Measurements from ENCODE around the gene SALL2. TPM values are rescaled to one million over a fixed set of nuclear protein-coding genes. Genes with fewer than 3 reads are reported as not detected.

SALL2 gene
- total and polyA plus RNA-seq, 5 donors from 2014 or later: 0.73 to 2.8 (median 2.1) TPM

- Mint-ChIP-seq H3K4me1 (peaks cover 14 to 47% (median 34%) of the 10 kb centered on the region in 4 donors), H3K4me3 (peak within 1 kb of the TSS; percentile 99 to 100 (median 99)), H3K36me3 (peaks cover 16% of the 10 kb centered on the region), H3K9me3 (peaks cover 0 to 5% (median 2%) of the 10 kb centered on the region in 7 donors), H3K27me3 (peaks cover 8% of the 10 kb centered on the region), H3K27ac (peak within 1 kb of the TSS; percentile 99 to 100 (median 99))
- peak within 1 kb of the TSS; percentile 90 for H3K4me3 ChIP-seq (ENCODE audit: low read depth, low read length)
- no peaks in the 10 kb centered on the region for H3K9me3 ChIP-seq (ENCODE audit: control insufficient read depth in 2 of 2, low read length in 2 of 2)
- H3K27ac ChIP-seq (ENCODE audit: insufficient read depth, low read length, poor library complexity, severe bottlenecking): peak within 1 kb of the TSS; percentile 84
- H3K36me3 ChIP-seq (ENCODE audit: control insufficient read depth, insufficient read depth, low read length): peaks cover 7% of the 10 kb centered on the region
- no peaks in the 10 kb centered on the region for H3K27me3 ChIP-seq (ENCODE audit: control insufficient read depth, insufficient read depth, low read length)
- DNase-seq (peak; percentile 92 to 98 (median 93)), ATAC-seq (ENCODE audit: low read depth in 2 of 2) (peak; percentile 100)
- H3K4me1 ChIP-seq (ENCODE audit: control insufficient read depth, insufficient read depth, low read length, poor library complexity, severe bottlenecking): peaks cover 26% of the 10 kb centered on the region
Observed at GRCh38 chr14:21510735-21511657, 15.2 kb downstream of the SALL2 start, which contains the start of gene METTL3. Gene METTL3 (minus strand): TSS chr14:21511340. CDS start chr14:21511223, 117 bp downstream.

GRCh38 chr14:21509432-21510143, 16.6 kb downstream of the SALL2 start:
- H3K36me3 ChIP-seq (ENCODE audit: control insufficient read depth, insufficient read depth, low read length): peaks cover 7% of the 10 kb centered on the region
- H3K4me3 Mint-ChIP-seq: peak overlapping the region; percentile 99 to 100 (median 99)
- H3K4me1 Mint-ChIP-seq: peaks cover 25 to 57% (median 45%) of the 10 kb centered on the region in 4 donors
- peaks cover 0 to 5% (median 2%) of the 10 kb centered on the region in 7 donors for H3K9me3 Mint-ChIP-seq
- peak overlapping the region; percentile 67 to 100 (median 99) for H3K27ac Mint-ChIP-seq
- H3K27ac ChIP-seq (ENCODE audit: insufficient read depth, low read length, poor library complexity, severe bottlenecking): peak overlapping the region; percentile 49
- H3K27me3 Mint-ChIP-seq: peaks cover 8% of the 10 kb centered on the region
- H3K9me3 ChIP-seq (ENCODE audit: control insufficient read depth in 2 of 2, low read length in 2 of 2): no peaks in the 10 kb centered on the region
- ATAC-seq (ENCODE audit: low read depth in 2 of 2) (no peak), DNase-seq (peak in 1 of 3 donors; percentile 26)
- H3K36me3 Mint-ChIP-seq: peaks cover 19% of the 10 kb centered on the region
- H3K4me1 ChIP-seq (ENCODE audit: control insufficient read depth, insufficient read depth, low read length, poor library complexity, severe bottlenecking): peaks cover 39% of the 10 kb centered on the region
- no peaks in the 10 kb centered on the region for H3K27me3 ChIP-seq (ENCODE audit: control insufficient read depth, insufficient read depth, low read length)
- peak overlapping the region; percentile 90 for H3K4me3 ChIP-seq (ENCODE audit: low read depth, low read length)

DNA sequence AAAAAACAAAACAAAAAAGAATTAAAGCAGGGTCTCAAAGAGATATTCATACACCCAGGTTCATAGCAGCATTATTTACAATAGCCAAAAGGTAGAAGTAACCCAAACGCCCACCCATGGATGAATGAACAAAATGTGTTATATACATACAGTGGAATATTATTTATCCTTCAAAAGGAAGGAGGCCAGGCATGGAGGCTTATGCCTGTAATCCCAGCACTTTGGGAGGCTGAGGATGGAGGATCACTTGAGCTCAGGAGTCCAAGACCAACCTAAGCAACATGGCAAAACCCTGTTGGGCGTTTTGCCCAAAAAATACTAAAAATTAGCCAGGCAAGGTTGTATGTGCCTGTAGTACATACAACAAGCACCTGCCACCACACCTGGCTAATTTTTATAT, 19.6 kb downstream of the SALL2 start:
- no peak overlapping the region for H3K4me3 ChIP-seq (ENCODE audit: low read depth, low read length)
- no peak overlapping the region for H3K27ac ChIP-seq (ENCODE audit: insufficient read depth, low read length, poor library complexity, severe bottlenecking)
- H3K4me1 Mint-ChIP-seq: peaks cover 24 to 58% (median 41%) of the 10 kb centered on the region in 4 donors
- no peak for ATAC-seq (ENCODE audit: low read depth in 2 of 2)
- H3K9me3 Mint-ChIP-seq: peaks cover 0 to 5% (median 2%) of the 10 kb centered on the region in 7 donors
- peaks cover 28% of the 10 kb centered on the region for H3K36me3 Mint-ChIP-seq
- no peaks in the 10 kb centered on the region for H3K27me3 ChIP-seq (ENCODE audit: control insufficient read depth, insufficient read depth, low read length)
- DNase-seq: no peak
- H3K4me3 Mint-ChIP-seq: no peak overlapping the region
- H3K9me3 ChIP-seq (ENCODE audit: control insufficient read depth in 2 of 2, low read length in 2 of 2): no peaks in the 10 kb centered on the region
- peak overlapping the region in 1 of 3 donors; percentile 79 for H3K27ac Mint-ChIP-seq
- peaks cover 39% of the 10 kb centered on the region for H3K4me1 ChIP-seq (ENCODE audit: control insufficient read depth, insufficient read depth, low read length, poor library complexity, severe bottlenecking)
- peaks cover 6% of the 10 kb centered on the region for H3K27me3 Mint-ChIP-seq
- H3K36me3 ChIP-seq (ENCODE audit: control insufficient read depth, insufficient read depth, low read length): peaks cover 26% of the 10 kb centered on the region

DNA sequence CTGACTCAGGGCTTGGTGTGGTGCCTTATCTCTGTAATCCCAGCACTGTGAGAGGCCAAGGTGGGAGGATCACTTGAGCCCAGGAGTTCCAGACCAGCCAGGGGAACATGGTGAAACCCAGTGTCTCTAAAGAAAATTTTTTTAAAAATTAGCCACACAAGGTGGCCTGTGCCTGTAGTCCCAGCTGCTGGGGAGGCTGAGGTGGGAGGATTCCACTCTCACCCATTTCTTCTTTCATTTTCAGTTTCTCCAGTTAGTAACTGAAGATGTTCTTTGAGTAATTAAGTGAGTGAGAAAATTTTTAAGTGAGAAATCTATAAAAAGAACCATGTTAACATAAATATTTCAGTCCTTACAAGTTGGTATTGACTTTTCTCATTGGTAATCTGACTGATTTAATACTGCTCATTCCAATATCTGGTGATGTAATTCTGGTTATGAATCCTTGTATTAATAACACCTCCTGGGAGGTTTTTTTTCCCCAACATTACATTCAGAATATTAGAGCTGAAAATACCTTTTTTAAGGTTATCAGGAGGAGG, 21.1 kb downstream of the SALL2 start:
- Mint-ChIP-seq H3K9me3 (peaks cover 0 to 2% (median 0%) of the 10 kb centered on the region in 7 donors), H3K27me3 (no peaks in the 10 kb centered on the region), H3K36me3 (peaks cover 30% of the 10 kb centered on the region), H3K4me3 (peak overlapping the region in 3 of 4 donors; percentile 41 to 77 (median 47)), H3K4me1 (peaks cover 17 to 49% (median 37%) of the 10 kb centered on the region in 4 donors), H3K27ac (peak overlapping the region; percentile 52 to 83 (median 54))
- Histone ChIP-seq H3K27me3 (ENCODE audit: control insufficient read depth, insufficient read depth, low read length) (no peaks in the 10 kb centered on the region), H3K27ac (ENCODE audit: insufficient read depth, low read length, poor library complexity, severe bottlenecking) (peak overlapping the region; percentile 9), H3K4me3 (ENCODE audit: low read depth, low read length) (peak overlapping the region; percentile 43), H3K9me3 (ENCODE audit: control insufficient read depth in 2 of 2, low read length in 2 of 2) (no peaks in the 10 kb centered on the region), H3K4me1 (ENCODE audit: control insufficient read depth, insufficient read depth, low read length, poor library complexity, severe bottlenecking) (peaks cover 31% of the 10 kb centered on the region), H3K36me3 (ENCODE audit: control insufficient read depth, insufficient read depth, low read length) (peaks cover 38% of the 10 kb centered on the region)
- ATAC-seq (ENCODE audit: low read depth in 2 of 2): no peak
- peak in 1 of 3 donors; percentile 62 for DNase-seq

DNA sequence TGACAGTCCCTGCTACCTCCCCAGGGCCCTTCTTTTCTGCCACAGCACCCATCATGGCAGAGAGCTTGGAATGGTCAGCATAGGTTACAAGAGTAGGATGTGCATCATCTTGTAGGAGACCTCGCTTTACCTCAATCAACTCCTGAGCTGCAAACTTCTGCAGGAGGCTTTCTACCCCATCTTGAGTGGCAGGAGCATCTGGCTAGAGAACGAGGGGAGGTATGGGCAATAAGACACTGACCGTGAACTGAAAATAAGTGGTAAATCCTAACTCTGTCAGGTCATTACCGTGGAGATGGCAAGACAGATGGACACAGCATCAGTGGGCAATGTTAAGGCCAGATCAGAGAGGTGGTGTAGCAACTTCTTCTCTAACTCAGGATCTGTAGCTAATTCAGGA, 22.8 kb downstream of the SALL2 start:
- peaks cover 18% of the 10 kb centered on the region for H3K4me1 ChIP-seq (ENCODE audit: control insufficient read depth, insufficient read depth, low read length, poor library complexity, severe bottlenecking)
- H3K27me3 Mint-ChIP-seq: no peaks in the 10 kb centered on the region
- peaks cover 52% of the 10 kb centered on the region for H3K36me3 ChIP-seq (ENCODE audit: control insufficient read depth, insufficient read depth, low read length)
- H3K27ac Mint-ChIP-seq: no peak overlapping the region
- ATAC-seq (ENCODE audit: low read depth in 2 of 2) (no peak), DNase-seq (no peak)
- H3K4me3 ChIP-seq (ENCODE audit: low read depth, low read length): no peak overlapping the region
- H3K36me3 Mint-ChIP-seq: peaks cover 41% of the 10 kb centered on the region
- no peaks in the 10 kb centered on the region for H3K27me3 ChIP-seq (ENCODE audit: control insufficient read depth, insufficient read depth, low read length)
- peaks cover 11 to 48% (median 35%) of the 10 kb centered on the region in 4 donors for H3K4me1 Mint-ChIP-seq
- no peak overlapping the region for H3K27ac ChIP-seq (ENCODE audit: insufficient read depth, low read length, poor library complexity, severe bottlenecking)
- peaks cover 0 to 2% (median 0%) of the 10 kb centered on the region in 7 donors for H3K9me3 Mint-ChIP-seq
- H3K4me3 Mint-ChIP-seq: no peak overlapping the region
- H3K9me3 ChIP-seq (ENCODE audit: control insufficient read depth in 2 of 2, low read length in 2 of 2): no peaks in the 10 kb centered on the region

- Histone ChIP-seq H3K36me3 (ENCODE audit: control insufficient read depth, insufficient read depth, low read length) (peaks cover 63% of the 10 kb centered on the region), H3K9me3 (ENCODE audit: control insufficient read depth in 2 of 2, low read length in 2 of 2) (no peaks in the 10 kb centered on the region), H3K4me1 (ENCODE audit: control insufficient read depth, insufficient read depth, low read length, poor library complexity, severe bottlenecking) (peaks cover 16% of the 10 kb centered on the region), H3K4me3 (ENCODE audit: low read depth, low read length) (no peak overlapping the region), H3K27ac (ENCODE audit: insufficient read depth, low read length, poor library complexity, severe bottlenecking) (no peak overlapping the region), H3K27me3 (ENCODE audit: control insufficient read depth, insufficient read depth, low read length) (no peaks in the 10 kb centered on the region)
- ATAC-seq (ENCODE audit: low read depth in 2 of 2) (no peak), DNase-seq (no peak)
- no peak overlapping the region for H3K27ac Mint-ChIP-seq
- no peak overlapping the region for H3K4me3 Mint-ChIP-seq
- peaks cover 0 to 2% (median 0%) of the 10 kb centered on the region in 7 donors for H3K9me3 Mint-ChIP-seq
- no peaks in the 10 kb centered on the region for H3K27me3 Mint-ChIP-seq
- peaks cover 37% of the 10 kb centered on the region for H3K36me3 Mint-ChIP-seq
- peaks cover 11 to 40% (median 27%) of the 10 kb centered on the region in 4 donors for H3K4me1 Mint-ChIP-seq
Observed at GRCh38 chr14:21501568-21501967, 24.6 kb downstream of the SALL2 start.

All from CD4-positive, CD25-positive, alpha-beta regulatory T cell (primary cell).